Activated naive CD4-positive, alpha-beta T cell treated with anti-CD3 and anti-CD28 coated beads for 36 hours (primary cell): ENCODE results near the gene PLXND1. TPM values are rescaled to one million over a fixed set of nuclear protein-coding genes. Genes with fewer than 3 reads are reported as not detected.
A peak's percentile ranks its signal among the peaks of the same experiment; 100 is the strongest.

ENCODE experiments used
- CTCF ChIA-PET: fragments of 350-600 bp; sonication (Branson Sonifier 250); formaldehyde crosslinking; loops from one replicate; lab custom pipeline; 2021; ENCODE audit warnings: antibody characterized with exemption; lab: Charles Lee
- DNase-seq: peaks from one replicate; pipeline ENCODE4 v3.0.0-alpha.2; 2020
- H3K27ac Mint-ChIP-seq: one replicate; pipeline ENCODE4 v1.8.0; 2021; ENCODE audit warnings: mild to moderate bottlenecking, mixed read lengths
- H3K27me3 Mint-ChIP-seq: one replicate; pipeline ENCODE4 v1.8.0; 2021; ENCODE audit warnings: low read depth, mixed read lengths
- H3K36me3 Mint-ChIP-seq: one replicate; pipeline ENCODE4 v1.8.0; 2021; ENCODE audit warnings: low read depth, mixed read lengths
- H3K4me1 Mint-ChIP-seq: one replicate; pipeline ENCODE4 v1.8.0; 2021; ENCODE audit warnings: low read depth, mixed read lengths
- H3K4me3 Mint-ChIP-seq: one replicate; pipeline ENCODE4 v1.8.0; 2021; ENCODE audit warnings: mild to moderate bottlenecking, moderate library complexity, mixed read lengths
- H3K9me3 Mint-ChIP-seq: one replicate; pipeline ENCODE4 v1.8.0; 2021; ENCODE audit warnings: mixed read lengths
- intact Hi-C: fragments of 100-400 bp; cut with micrococcal nuclease; formaldehyde crosslinking; loops from one replicate; pipeline ENCODE4 v1.15.1; 2023
- total RNA-seq, 2 experiments: library from RNA; stranded (reverse); gene quantifications; one replicate each; pipeline ENCODE4 v1.2.3, GENCODE V29; 2021

Gene PLXND1
- total RNA-seq, 2 experiments from 2014 or later: 5.1 to 6.2 TPM

- intact Hi-C loops: loop anchor here (1.0 to 5.0 kb wide), 5 partner anchors 20 to 485 kb away; partner anchors contain the start of genes IFT122 and TMCC1
- H3K27ac Mint-ChIP-seq: no peak overlapping the region
Observed at GRCh38 chr3:129626744-129627349, 20.4 kb upstream of the PLXND1 start.

DNA sequence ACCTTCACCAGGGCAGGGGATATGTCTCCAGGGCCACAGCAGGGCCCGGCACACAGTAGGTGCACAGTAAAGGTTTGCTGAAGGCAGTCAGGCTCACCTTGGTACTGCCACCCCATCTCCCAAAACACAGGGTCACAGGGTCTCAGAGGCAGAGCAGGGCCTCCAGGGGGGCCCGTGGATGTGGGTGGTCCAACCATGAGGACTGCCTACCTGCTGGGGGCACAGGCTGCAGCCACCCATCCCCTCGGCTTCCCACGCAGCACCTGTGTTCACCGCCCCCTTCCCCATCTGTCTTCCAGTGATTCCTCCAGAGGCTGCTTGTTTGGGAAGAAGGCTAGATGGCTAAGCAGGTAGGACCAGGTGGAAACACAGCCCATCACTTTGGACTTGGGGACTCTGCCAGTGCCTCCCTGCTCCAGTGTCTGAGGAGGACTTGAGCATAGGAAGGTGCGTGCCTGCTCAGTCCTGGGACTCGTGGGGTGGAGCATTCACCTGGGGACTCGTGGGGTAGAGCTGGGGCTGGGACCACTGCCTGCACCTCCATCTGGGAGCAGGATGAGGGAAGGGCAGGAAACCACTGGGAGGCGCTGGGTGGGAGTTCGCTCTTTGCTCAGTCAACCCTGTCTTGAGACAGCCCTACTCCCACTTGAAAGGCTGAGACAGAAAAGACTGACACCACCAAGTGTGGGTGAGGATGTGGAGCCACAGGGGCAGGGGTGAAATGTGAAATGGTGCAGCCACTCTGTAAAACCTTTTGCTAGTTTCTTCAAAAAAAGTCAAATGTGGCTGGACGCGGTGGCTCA lies 18.8 kb upstream of the PLXND1 start:
- CTCF ChIA-PET: no interaction called here
- H3K4me3 Mint-ChIP-seq: peak overlapping the region; percentile 2

More at GRCh38 chr3:129626744-129627349, 20.4 kb upstream of the PLXND1 start:
- Mint-ChIP-seq H3K36me3 (no peaks in the 10 kb centered on the region), H3K4me3 (peak overlapping the region; percentile 92), H3K4me1 (peaks cover 10% of the 10 kb centered on the region), H3K27me3 (no peaks in the 10 kb centered on the region), H3K9me3 (no peaks in the 10 kb centered on the region)
- CTCF ChIA-PET: interaction anchor here (0.7 to 2.9 kb wide), 7 partner anchors 10 to 307 kb away, joined by 3 to 15 read pairs (median 4); no protein-coding TSS in a partner anchor
- peak; percentile 78 for DNase-seq

DNA sequence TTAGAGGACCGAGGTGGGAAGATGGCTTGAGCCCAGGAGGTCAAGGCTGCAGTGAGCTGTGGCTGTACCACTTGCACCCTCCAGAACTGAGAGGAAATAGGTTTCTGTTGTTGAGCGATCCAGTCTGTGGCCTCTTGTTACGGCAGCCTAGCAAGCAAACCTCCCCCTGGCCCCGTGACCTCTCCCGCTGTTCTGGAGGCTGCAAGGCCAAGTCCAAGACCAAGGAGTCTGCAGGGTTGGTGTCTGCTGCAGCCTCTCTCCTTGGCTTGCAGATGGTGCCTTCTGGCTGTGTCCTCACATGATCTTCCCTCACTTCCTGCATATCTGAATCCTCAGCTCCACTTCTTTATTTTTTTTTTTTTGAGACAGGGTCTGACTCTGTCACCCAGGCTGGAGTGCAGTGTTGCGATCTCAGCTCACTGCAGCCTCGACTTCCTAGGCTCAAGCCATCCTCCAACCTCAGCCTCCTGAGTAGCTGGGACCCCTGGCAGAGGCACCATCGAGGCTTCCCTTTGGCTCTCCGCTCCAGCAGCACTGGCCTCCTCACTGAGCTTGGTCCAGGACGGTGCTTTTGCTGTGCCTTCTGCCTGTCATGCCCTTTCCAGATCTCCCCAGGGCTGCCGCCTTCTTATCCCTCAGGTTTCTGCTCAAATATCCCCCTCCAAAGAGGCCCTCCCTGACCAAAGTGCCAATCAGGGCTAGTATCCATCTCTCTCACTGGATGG lies 18.0 kb upstream of the PLXND1 start:
- no peak overlapping the region for H3K27ac Mint-ChIP-seq
- peaks cover 10% of the 10 kb centered on the region for H3K4me1 Mint-ChIP-seq
- H3K36me3 Mint-ChIP-seq: no peaks in the 10 kb centered on the region
- CTCF ChIA-PET: interaction anchor here (0.7 kb wide), 1 partner anchor 58 kb away, joined by 3 read pairs; no protein-coding TSS in a partner anchor
- no peaks in the 10 kb centered on the region for H3K9me3 Mint-ChIP-seq
- no peaks in the 10 kb centered on the region for H3K27me3 Mint-ChIP-seq
- no peak for DNase-seq
- H3K4me3 Mint-ChIP-seq: no peak overlapping the region
- intact Hi-C loops: loop anchor here (5.0 kb wide), 2 partner anchors 473 to 488 kb away; no protein-coding TSS in a partner anchor

More for the DNA sequence above, 18.8 kb upstream of the PLXND1 start:
- H3K36me3 Mint-ChIP-seq: no peaks in the 10 kb centered on the region
- no peaks in the 10 kb centered on the region for H3K27me3 Mint-ChIP-seq
- intact Hi-C loops: loop anchor here (5.0 kb wide), 2 partner anchors 472 to 487 kb away; no protein-coding TSS in a partner anchor
- no peaks in the 10 kb centered on the region for H3K9me3 Mint-ChIP-seq
- H3K4me1 Mint-ChIP-seq: peaks cover 10% of the 10 kb centered on the region
- no peak for DNase-seq
- no peak overlapping the region for H3K27ac Mint-ChIP-seq

DNA sequence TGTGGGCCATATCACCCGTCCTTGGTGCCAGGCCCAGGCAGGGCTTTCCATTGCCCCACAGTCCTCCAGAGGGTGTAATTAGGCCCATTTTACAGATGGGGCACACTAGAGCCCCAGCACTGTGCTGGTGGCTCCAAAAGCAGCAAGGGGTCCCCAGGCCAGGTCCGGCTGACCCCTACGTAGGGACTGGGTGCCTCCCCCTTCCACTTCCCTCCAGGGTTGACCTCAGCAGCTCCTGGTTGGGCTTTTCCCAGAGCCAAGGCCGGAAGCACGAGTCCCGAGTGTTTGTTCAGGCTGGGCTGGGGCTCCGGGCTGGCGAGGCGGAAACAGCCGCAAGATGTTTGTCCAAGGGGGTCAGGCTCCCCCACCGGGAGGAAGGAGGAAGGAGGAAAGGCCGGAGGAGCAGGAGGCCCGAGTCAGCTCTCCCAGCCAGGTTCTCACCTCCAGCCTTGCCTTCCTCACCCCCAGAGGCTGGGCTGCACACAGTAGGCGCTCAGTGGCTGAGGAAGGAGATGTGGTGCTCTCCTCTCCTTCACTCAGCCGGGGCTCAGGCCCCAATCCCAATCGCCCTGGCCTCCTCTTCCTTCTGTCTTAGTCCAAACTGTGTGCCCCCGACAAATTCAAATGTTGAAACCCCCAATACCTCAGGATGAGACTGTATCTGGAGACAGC lies 17.1 kb upstream of the PLXND1 start:
- no peaks in the 10 kb centered on the region for H3K36me3 Mint-ChIP-seq
- CTCF ChIA-PET: interaction anchor here (0.7 kb wide), 1 partner anchor 57 kb away, joined by 3 read pairs; no protein-coding TSS in a partner anchor
- intact Hi-C loops: no loop called here
- DNase-seq: no peak
- H3K27me3 Mint-ChIP-seq: no peaks in the 10 kb centered on the region
- no peaks in the 10 kb centered on the region for H3K9me3 Mint-ChIP-seq
- no peak overlapping the region for H3K4me3 Mint-ChIP-seq
- H3K4me1 Mint-ChIP-seq: peaks cover 12% of the 10 kb centered on the region
- no peak overlapping the region for H3K27ac Mint-ChIP-seq

DNA sequence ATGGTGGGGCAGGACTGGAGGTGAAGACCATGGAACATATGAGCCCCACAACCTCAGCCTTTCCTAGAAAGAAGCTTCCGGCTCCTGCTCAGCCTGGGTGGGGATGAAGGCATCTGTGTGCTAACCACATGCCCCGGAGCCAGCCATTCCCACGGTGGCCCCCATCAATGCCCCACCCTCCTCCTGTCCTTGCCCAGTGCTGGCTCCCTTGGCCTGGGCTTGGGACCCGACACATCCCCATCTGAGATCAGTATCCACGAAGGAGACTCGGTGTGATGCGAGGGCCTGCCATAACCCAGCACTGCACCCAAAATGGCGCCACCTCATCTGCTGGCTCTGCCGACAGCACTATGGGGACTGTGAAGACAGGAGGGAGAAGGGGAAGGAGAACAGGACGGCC lies 16.5 kb upstream of the PLXND1 start:
- H3K36me3 Mint-ChIP-seq: no peaks in the 10 kb centered on the region
- CTCF ChIA-PET: interaction anchor here (0.7 kb wide), 1 partner anchor 65 kb away, joined by 3 read pairs; no protein-coding TSS in a partner anchor
- H3K4me1 Mint-ChIP-seq: peaks cover 10% of the 10 kb centered on the region
- no peak overlapping the region for H3K27ac Mint-ChIP-seq
- no peaks in the 10 kb centered on the region for H3K9me3 Mint-ChIP-seq
- H3K4me3 Mint-ChIP-seq: no peak overlapping the region
- H3K27me3 Mint-ChIP-seq: no peaks in the 10 kb centered on the region
- intact Hi-C loops: no loop called here
- DNase-seq: no peak

GRCh38 chr3:129622226-129622874 lies 15.9 kb upstream of the PLXND1 start:
- no peaks in the 10 kb centered on the region for H3K9me3 Mint-ChIP-seq
- intact Hi-C loops: no loop called here
- H3K36me3 Mint-ChIP-seq: no peaks in the 10 kb centered on the region
- H3K27ac Mint-ChIP-seq: no peak overlapping the region
- no peak for DNase-seq
- no peak overlapping the region for H3K4me3 Mint-ChIP-seq
- peaks cover 8% of the 10 kb centered on the region for H3K4me1 Mint-ChIP-seq
- CTCF ChIA-PET: interaction anchor here (0.7 kb wide), 1 partner anchor 66 kb away, joined by 3 read pairs; no protein-coding TSS in a partner anchor
- no peaks in the 10 kb centered on the region for H3K27me3 Mint-ChIP-seq

DNA sequence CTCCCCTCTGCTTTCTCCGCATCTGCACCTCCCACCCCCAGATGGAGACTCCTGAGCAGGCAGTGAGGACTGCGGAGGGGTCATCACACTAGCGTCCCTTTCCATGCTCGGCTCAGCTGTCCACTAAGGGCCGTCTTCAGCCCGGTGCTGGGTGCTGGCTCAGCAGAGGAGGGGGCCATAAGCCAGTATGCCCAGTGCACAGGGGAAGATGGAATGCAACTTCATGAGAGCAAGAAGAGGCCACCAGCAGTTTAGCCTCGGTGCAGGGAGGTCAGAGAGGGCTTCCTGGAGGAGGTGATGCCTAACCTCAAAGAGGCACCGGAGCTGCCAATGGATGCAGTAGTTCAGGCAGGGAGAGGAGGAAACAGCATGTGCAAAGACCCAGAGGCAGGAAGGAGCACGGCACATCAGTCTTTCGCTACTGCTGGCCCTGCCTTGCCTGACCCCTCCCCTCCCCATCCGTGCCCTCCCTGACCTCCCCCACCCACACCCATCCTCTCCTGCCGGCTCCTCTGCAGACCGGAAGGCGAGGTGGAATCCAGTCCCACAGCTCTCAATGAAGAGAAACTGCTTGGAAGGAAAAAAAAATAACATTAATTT lies 15.2 kb upstream of the PLXND1 start:
- intact Hi-C loops: no loop called here
- Mint-ChIP-seq H3K27me3 (no peaks in the 10 kb centered on the region), H3K4me1 (peaks cover 8% of the 10 kb centered on the region), H3K36me3 (no peaks in the 10 kb centered on the region), H3K27ac (no peak overlapping the region), H3K9me3 (no peaks in the 10 kb centered on the region), H3K4me3 (no peak overlapping the region)
- CTCF ChIA-PET: interaction anchor here (0.6 kb wide), 1 partner anchor 368 kb away, joined by 3 read pairs; no protein-coding TSS in a partner anchor
- no peak for DNase-seq

DNA sequence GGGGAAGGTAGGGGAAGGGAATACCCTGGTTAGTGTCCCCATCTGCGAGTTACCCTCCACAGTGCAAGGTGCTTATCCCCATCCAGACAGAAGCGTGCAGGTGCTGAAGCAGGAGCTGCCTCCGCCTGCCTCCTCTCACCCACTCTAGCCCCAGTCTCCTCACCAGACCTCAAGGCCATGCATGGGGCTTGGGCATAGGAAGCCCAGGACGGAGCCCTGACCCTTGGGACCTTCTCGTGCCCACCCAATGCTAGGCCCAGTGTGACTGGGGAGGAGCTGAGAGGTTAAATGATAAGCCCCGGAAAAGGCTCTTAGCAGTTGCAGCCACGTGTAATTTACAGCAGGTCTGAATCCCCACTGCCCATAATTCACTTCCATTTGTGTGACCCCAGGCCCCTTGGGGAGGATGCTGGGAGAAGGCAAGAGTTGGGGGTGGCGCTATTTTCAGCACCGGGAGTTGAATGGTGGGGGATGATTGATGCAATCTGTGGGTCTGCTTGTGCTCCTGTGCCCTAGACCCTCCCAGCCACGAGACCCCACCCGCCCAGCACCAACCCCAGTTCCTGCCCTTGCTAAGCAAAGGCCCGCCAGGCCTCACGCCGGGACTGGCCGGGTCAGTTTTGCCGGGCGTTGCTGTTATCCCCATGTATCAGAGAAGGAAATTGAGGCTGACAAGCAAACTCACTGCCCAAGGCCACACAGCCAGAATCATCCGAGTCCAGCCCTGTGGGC lies 14.5 kb upstream of the PLXND1 start:
- peaks cover 4% of the 10 kb centered on the region for H3K4me1 Mint-ChIP-seq
- intact Hi-C loops: no loop called here

DNA sequence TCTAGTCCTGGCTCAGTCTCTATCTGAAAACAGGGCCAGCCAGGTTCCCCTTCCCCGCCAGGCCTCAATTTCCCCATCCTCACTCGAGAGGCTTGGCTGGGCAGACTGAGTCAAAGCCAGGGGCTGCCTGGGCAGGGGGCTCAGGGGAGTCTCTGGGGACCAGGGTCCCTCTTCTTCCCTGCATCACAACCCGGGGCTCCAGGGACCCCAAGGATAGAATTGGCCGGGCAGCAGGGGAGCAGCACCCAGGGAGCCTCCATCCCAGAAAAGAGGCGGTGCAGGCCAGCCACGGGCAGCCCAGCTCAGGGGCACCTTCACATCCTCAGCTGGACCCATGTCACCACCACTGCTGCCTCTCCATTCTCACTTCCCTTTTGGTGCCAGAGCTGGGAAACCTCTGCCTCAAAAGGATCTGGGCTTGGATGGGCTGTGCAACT lies 13.3 kb upstream of the PLXND1 start:
- H3K9me3 Mint-ChIP-seq: no peaks in the 10 kb centered on the region
- H3K36me3 Mint-ChIP-seq: no peaks in the 10 kb centered on the region
- no peak overlapping the region for H3K4me3 Mint-ChIP-seq
- intact Hi-C loops: no loop called here
- CTCF ChIA-PET: no interaction called here
- no peaks in the 10 kb centered on the region for H3K27me3 Mint-ChIP-seq
- peaks cover 4% of the 10 kb centered on the region for H3K4me1 Mint-ChIP-seq
- DNase-seq: no peak
- H3K27ac Mint-ChIP-seq: no peak overlapping the region

More for the DNA sequence above, 14.5 kb upstream of the PLXND1 start:
- no peaks in the 10 kb centered on the region for H3K9me3 Mint-ChIP-seq
- H3K4me3 Mint-ChIP-seq: no peak overlapping the region
- H3K36me3 Mint-ChIP-seq: no peaks in the 10 kb centered on the region
- no peak for DNase-seq
- H3K27ac Mint-ChIP-seq: no peak overlapping the region
- H3K27me3 Mint-ChIP-seq: no peaks in the 10 kb centered on the region
- CTCF ChIA-PET: interaction anchor here (0.6 kb wide), 1 partner anchor 368 kb away, joined by 3 read pairs; no protein-coding TSS in a partner anchor

DNA sequence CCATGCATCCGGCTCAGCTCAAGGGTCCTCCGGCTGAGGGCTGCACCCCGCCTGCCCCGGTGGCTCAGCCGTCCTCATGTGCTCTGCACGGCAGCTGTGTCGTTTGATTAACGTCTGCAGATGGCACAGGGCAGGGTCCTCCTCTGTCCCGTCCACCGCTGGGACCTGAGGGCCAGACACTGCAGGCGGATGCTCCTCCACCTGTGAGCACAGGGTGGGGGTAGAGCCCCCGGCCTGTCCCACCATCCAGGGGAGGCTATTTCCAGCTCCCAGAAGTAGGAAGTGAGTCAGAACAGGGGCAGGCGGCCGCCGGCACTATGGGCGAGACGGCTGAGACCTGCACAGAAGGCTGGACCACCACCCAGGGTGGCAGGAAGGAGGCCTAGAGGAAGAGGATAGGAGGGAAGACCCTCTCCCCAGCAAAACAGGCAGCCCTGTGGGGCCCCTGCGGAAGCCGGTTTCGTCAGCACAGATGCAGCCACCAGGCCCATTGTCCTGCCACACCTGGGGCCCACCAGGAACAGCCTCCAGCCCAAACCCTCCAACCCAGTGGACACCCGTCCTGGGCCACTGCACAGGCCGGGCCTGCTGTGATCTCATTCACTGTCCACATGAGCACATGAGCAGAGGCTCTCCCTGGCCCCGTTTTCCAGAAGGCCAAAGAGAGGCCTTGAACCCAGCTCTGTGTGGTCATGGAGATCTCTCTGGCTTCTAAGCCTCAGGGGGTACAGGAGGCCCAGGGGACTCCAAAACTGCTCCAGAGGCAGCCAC lies 12.6 kb upstream of the PLXND1 start:
- Mint-ChIP-seq H3K27ac (no peak overlapping the region), H3K9me3 (no peaks in the 10 kb centered on the region), H3K27me3 (no peaks in the 10 kb centered on the region), H3K36me3 (no peaks in the 10 kb centered on the region), H3K4me1 (peaks cover 4% of the 10 kb centered on the region), H3K4me3 (no peak overlapping the region)
- DNase-seq: no peak
- CTCF ChIA-PET: no interaction called here
- intact Hi-C loops: no loop called here
